MM.1S (cell line): ENCODE results near the gene SLC15A3.
A peak's percentile ranks its signal among the peaks of the same experiment; 100 is the strongest.

ENCODE experiments used
- DNase-seq: peaks from one replicate; pipeline ENCODE4 v3.0.0-alpha.2; 2015
- H2AFZ ChIP-seq: fragments of 300-600 bp; sonication (generic); 2 replicates; pipeline ENCODE4 v1.6.0; 2016; ENCODE audit warnings: antibody characterized with exemption, low read length
- H3F3A ChIP-seq: fragments of 300-600 bp; sonication (generic); 2 replicates; pipeline ENCODE4 v1.6.1; 2016; ENCODE audit warnings: mild to moderate bottlenecking, antibody characterized with exemption, low read length, moderate library complexity, mixed read lengths; ENCODE audit not compliant: insufficient read depth
- H3K27ac ChIP-seq: fragments of 300-600 bp; sonication (generic); 2 replicates; pipeline ENCODE4 v1.5.1; 2016; ENCODE audit warnings: mild to moderate bottlenecking, low read length
- H3K27me3 ChIP-seq: fragments of 300-600 bp; sonication (generic); replicated peaks from 2 replicates; pipeline ENCODE4 v1.6.0; 2016; ENCODE audit warnings: low read length; ENCODE audit not compliant: insufficient read depth
- H3K36me3 ChIP-seq: fragments of 300-600 bp; sonication (generic); replicated peaks from 2 replicates; pipeline ENCODE4 v1.6.1; 2016; ENCODE audit warnings: mild to moderate bottlenecking, low read length, mixed read lengths; ENCODE audit not compliant: insufficient read depth
- H3K4me1 ChIP-seq: fragments of 300-600 bp; sonication (generic); 2 replicates; pipeline ENCODE4 v1.6.1; 2016; ENCODE audit warnings: low read length, mixed read lengths
- H3K4me2 ChIP-seq: fragments of 300-600 bp; sonication (generic); 2 replicates; pipeline ENCODE4 v1.6.0; 2016; ENCODE audit warnings: low read depth, low read length
- H3K4me3 ChIP-seq: fragments of 300-600 bp; sonication (generic); 2 replicates; pipeline ENCODE4 v1.5.1; 2016; ENCODE audit warnings: low read length, mixed read lengths
- H3K79me2 ChIP-seq: fragments of 300-600 bp; sonication (generic); 2 replicates; pipeline ENCODE4 v1.6.1; 2016; ENCODE audit warnings: mixed run types, low read length, mixed read lengths
- H3K9ac ChIP-seq: fragments of 300-600 bp; sonication (generic); 2 replicates; pipeline ENCODE4 v1.6.1; 2016; ENCODE audit warnings: low read length, mixed read lengths
- H3K9me2 ChIP-seq: fragments of 300-600 bp; sonication (generic); replicated peaks from 2 replicates; pipeline ENCODE4 v1.6.1; 2016; ENCODE audit warnings: mild to moderate bottlenecking, low read length, mixed read lengths; ENCODE audit not compliant: insufficient read depth
- H3K9me3 ChIP-seq: fragments of 300-600 bp; sonication (generic); replicated peaks from 2 replicates; pipeline ENCODE4 v1.6.1; 2016; ENCODE audit warnings: mild to moderate bottlenecking, low read length, mixed read lengths; ENCODE audit not compliant: insufficient read depth
- H4K20me1 ChIP-seq: fragments of 300-600 bp; sonication (generic); 2 replicates; pipeline ENCODE4 v1.6.1; 2016; ENCODE audit warnings: mild to moderate bottlenecking, low read length, moderate library complexity, mixed read lengths; ENCODE audit not compliant: insufficient read depth
- CTCF ChIP-seq: fragments of 300-600 bp; sonication (generic); IDR thresholded peaks from 2 replicates; pipeline ENCODE4 v1.5.1; 2016; ENCODE audit warnings: antibody characterized with exemption, low read length, mixed read lengths
- EZH2 ChIP-seq: fragments of 300-600 bp; sonication (generic); optimal IDR thresholded peaks from 2 replicates; pipeline ENCODE3; 2017; ENCODE audit warnings: low read depth, mild to moderate bottlenecking, antibody characterized with exemption, low read length, mixed read lengths
- EZH2phosphoT487 ChIP-seq: fragments of 300-600 bp; sonication (generic); IDR thresholded peaks from 2 replicates; pipeline ENCODE4 v1.6.1; 2018; ENCODE audit warnings: antibody characterized with exemption, low read length

Gene SLC15A3

GRCh38 chr11:60951904-60952741, at the start of gene SLC15A3:
SLC15A3 (minus strand) TSS chr11:60952176; CDS start chr11:60951551, 625 bp downstream.
- DNase-seq, result peak; percentile 44
- Histone ChIP-seq H3K9ac (peak within 1 kb of the TSS; percentile 48; the same call in 1 of the 2 replicates), H3K4me2 (peak within 1 kb of the TSS; percentile 94)

GRCh38 chr11:61000426-61000825, 48.5 kb upstream of the SLC15A3 start:
- no peak overlapping the region for H3K4me3 ChIP-seq

More at GRCh38 chr11:60951904-60952741, at the start of gene SLC15A3:
- Histone ChIP-seq H3K4me3 (peak within 1 kb of the TSS; percentile 55), H3K79me2 (no peaks in the 10 kb centered on the region), H3K9me2 (no peaks in the 10 kb centered on the region), H2AFZ (peak within 1 kb of the TSS; percentile 79), H3K36me3 (no peaks in the 10 kb centered on the region), H3K9me3 (no peaks in the 10 kb centered on the region), H3F3A (no peaks in the 10 kb centered on the region), H4K20me1 (no peaks in the 10 kb centered on the region), H3K27me3 (0 out of 2 replicates have a peak, but pooled peaks cover 6% of the 10 kb centered on the region), H3K27ac (no peak within 1 kb of the TSS), H3K4me1 (peaks cover 8% of the 10 kb centered on the region; the same call in 1 of the 2 replicates)
- TF ChIP-seq EZH2 (no peak), EZH2phosphoT487 (no peak), CTCF (no peak)

GRCh38 chr11:60996381-60997138, 44.6 kb upstream of the SLC15A3 start:
- Histone ChIP-seq H2AFZ (no peak overlapping the region), H3K27ac (no peak overlapping the region)

More at GRCh38 chr11:61000426-61000825, 48.5 kb upstream of the SLC15A3 start:
- Histone ChIP-seq H3K79me2 (no peaks in the 10 kb centered on the region), H3K9me2 (no peaks in the 10 kb centered on the region), H3K9ac (no peak overlapping the region), H3F3A (no peaks in the 10 kb centered on the region), H3K27me3 (no peaks in the 10 kb centered on the region), H3K9me3 (no peaks in the 10 kb centered on the region), H2AFZ (no peak overlapping the region), H3K27ac (no peak overlapping the region), H4K20me1 (no peaks in the 10 kb centered on the region), H3K4me2 (no peak overlapping the region), H3K4me1 (no peaks in the 10 kb centered on the region), H3K36me3 (no peaks in the 10 kb centered on the region)
- DNase-seq, result no peak
- no peak for TF ChIP-seq CTCF
- no peak for TF ChIP-seq EZH2
- no peak for TF ChIP-seq EZH2phosphoT487

More at GRCh38 chr11:60996381-60997138, 44.6 kb upstream of the SLC15A3 start:
- H3K4me3 ChIP-seq, result no peak overlapping the region
- no peaks in the 10 kb centered on the region for H4K20me1 ChIP-seq
- no peak overlapping the region for H3K4me2 ChIP-seq
- H3K36me3 ChIP-seq, result no peaks in the 10 kb centered on the region
- H3K9me2 ChIP-seq, result no peaks in the 10 kb centered on the region
- no peaks in the 10 kb centered on the region for H3K27me3 ChIP-seq
- H3K4me1 ChIP-seq, result no peaks in the 10 kb centered on the region
- no peak overlapping the region for H3K9ac ChIP-seq
- H3K79me2 ChIP-seq, result no peaks in the 10 kb centered on the region
- H3F3A ChIP-seq, result 0 out of 2 replicates have a peak, but pooled peaks cover 4% of the 10 kb centered on the region
- DNase-seq, result no peak
- TF ChIP-seq EZH2 (no peak), EZH2phosphoT487 (no peak), CTCF (no peak)
- H3K9me3 ChIP-seq, result no peaks in the 10 kb centered on the region
